Mucosa of stomach (tissue), 1 donor: ENCODE data around the gene SLC39A3.

Source experiments
- H3K27me3 ChIP-seq: one replicate; pipeline ENCODE4 v1.7.0; 2013; ENCODE audit warnings: mild to moderate bottlenecking, low read length; ENCODE audit not compliant: control insufficient read depth, insufficient read depth
- H3K36me3 ChIP-seq: one replicate; pipeline ENCODE4 v1.7.0; 2013; ENCODE audit warnings: low read length; ENCODE audit not compliant: control insufficient read depth, insufficient read depth
- H3K4me1 ChIP-seq: one replicate; pipeline ENCODE4 v1.7.0; 2013; ENCODE audit warnings: mild to moderate bottlenecking, low read length; ENCODE audit not compliant: control insufficient read depth, insufficient read depth
- H3K4me3 ChIP-seq: one replicate; pipeline ENCODE4 v1.7.0; 2013; ENCODE audit warnings: low read length
- H3K9ac ChIP-seq: one replicate; pipeline ENCODE4 v1.7.0; 2013; ENCODE audit warnings: mild to moderate bottlenecking, low read length, moderate library complexity
- H3K9me3 ChIP-seq: one replicate; pipeline ENCODE4 v1.7.0; 2013; ENCODE audit warnings: mild to moderate bottlenecking, low read length, moderate library complexity; ENCODE audit not compliant: control insufficient read depth
- donor health status: Pancreatic carcinoma.

SLC39A3 gene

GRCh38 chr19:2755448-2755705 is 15.6 kb upstream of the SLC39A3 start:
- H3K4me1 ChIP-seq = no peaks in the 10 kb centered on the region
- no peaks in the 10 kb centered on the region for H3K27me3 ChIP-seq
- no peak overlapping the region for H3K9ac ChIP-seq
- H3K36me3 ChIP-seq = no peaks in the 10 kb centered on the region
- H3K9me3 ChIP-seq = no peaks in the 10 kb centered on the region
- H3K4me3 ChIP-seq = no peak overlapping the region

GRCh38 chr19:2754659-2755447 is 15.0 kb upstream of the SLC39A3 start:
- Histone ChIP-seq H3K36me3 (no peaks in the 10 kb centered on the region), H3K9me3 (no peaks in the 10 kb centered on the region), H3K4me1 (no peaks in the 10 kb centered on the region), H3K27me3 (no peaks in the 10 kb centered on the region), H3K4me3 (no peak overlapping the region), H3K9ac (no peak overlapping the region)

DNA sequence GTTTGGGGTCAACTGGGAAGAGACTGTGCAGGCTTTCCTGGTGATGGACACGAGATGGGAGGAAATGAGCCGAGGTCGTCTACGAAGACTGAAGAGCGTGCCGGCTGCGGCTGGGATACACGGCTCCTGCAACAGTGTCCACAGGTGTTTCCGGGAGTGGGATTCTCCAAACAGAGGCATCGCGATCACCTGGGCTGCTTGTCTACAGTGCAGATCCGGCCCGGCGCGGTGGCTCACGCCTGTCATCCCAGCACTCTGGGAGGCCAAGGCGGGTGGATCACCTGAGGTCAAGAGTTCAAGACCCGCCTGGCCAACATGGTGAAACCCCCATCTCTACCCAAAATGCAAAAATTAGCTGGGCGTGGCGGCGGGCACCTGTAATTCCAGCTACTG is 11.6 kb upstream of the SLC39A3 start:
- no peaks in the 10 kb centered on the region for H3K36me3 ChIP-seq
- peaks cover 3% of the 10 kb centered on the region for H3K4me1 ChIP-seq
- no peak overlapping the region for H3K9ac ChIP-seq

GRCh38 chr19:2750808-2751437 is 11.1 kb upstream of the SLC39A3 start:
- no peaks in the 10 kb centered on the region for H3K27me3 ChIP-seq
- no peaks in the 10 kb centered on the region for H3K9me3 ChIP-seq
- H3K4me3 ChIP-seq = no peak overlapping the region
- H3K36me3 ChIP-seq = no peaks in the 10 kb centered on the region
- H3K9ac ChIP-seq = no peak overlapping the region
- peaks cover 3% of the 10 kb centered on the region for H3K4me1 ChIP-seq

More for the DNA sequence above, 11.6 kb upstream of the SLC39A3 start:
- no peak overlapping the region for H3K4me3 ChIP-seq
- H3K9me3 ChIP-seq = no peaks in the 10 kb centered on the region
- H3K27me3 ChIP-seq = no peaks in the 10 kb centered on the region

DNA sequence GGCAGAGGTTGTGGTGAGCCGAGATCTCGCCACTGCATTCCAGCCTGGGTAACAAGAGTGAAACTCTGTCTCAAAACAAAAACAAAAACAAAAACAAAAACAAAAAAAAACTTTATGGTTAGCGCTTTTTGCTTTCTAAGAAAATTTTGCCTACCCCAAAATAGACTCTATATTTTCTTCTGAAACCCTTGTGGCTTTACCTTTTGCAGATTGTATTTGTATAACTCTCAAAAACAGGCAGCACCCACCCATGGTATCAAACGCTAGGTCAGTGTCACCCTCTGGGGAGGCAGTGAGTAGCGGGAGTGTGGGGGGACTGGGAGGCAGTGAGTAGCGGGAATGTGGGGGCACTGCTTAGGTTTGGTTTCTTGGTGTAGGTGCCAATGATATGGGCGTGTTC is 7.5 kb upstream of the SLC39A3 start:
- Histone ChIP-seq H3K9me3 (no peaks in the 10 kb centered on the region), H3K9ac (no peak overlapping the region), H3K4me3 (no peak overlapping the region), H3K4me1 (peaks cover 3% of the 10 kb centered on the region), H3K27me3 (no peaks in the 10 kb centered on the region), H3K36me3 (no peaks in the 10 kb centered on the region)

DNA sequence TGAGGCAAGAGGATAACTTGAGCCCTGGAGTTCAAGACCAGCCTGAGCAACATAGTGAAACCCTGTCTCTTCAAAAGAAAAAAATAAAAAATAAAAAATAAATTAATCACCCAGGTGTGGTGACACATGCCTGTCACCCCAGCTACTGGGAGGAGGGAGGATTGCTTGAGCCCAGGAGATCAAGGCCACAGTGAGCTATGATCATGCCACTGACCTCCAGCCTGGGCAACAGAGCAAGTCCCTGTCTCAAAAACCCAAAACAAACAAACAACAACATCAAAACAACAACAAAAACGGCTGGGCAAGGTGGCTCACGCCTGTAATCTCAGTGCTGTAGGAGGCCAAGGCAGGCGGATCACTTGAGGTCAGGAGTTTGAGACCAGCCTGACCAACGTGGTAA is 4.3 kb upstream of the SLC39A3 start:
- Histone ChIP-seq H3K27me3 (no peaks in the 10 kb centered on the region), H3K4me3 (no peak overlapping the region), H3K4me1 (peaks cover 6% of the 10 kb centered on the region), H3K36me3 (no peaks in the 10 kb centered on the region), H3K9me3 (no peaks in the 10 kb centered on the region), H3K9ac (no peak overlapping the region)

GRCh38 chr19:2743099-2743498 is 3.3 kb upstream of the SLC39A3 start:
- Histone ChIP-seq H3K9me3 (no peaks in the 10 kb centered on the region), H3K4me3 (no peak overlapping the region), H3K36me3 (no peaks in the 10 kb centered on the region), H3K9ac (no peak overlapping the region), H3K4me1 (peaks cover 6% of the 10 kb centered on the region), H3K27me3 (no peaks in the 10 kb centered on the region)

DNA sequence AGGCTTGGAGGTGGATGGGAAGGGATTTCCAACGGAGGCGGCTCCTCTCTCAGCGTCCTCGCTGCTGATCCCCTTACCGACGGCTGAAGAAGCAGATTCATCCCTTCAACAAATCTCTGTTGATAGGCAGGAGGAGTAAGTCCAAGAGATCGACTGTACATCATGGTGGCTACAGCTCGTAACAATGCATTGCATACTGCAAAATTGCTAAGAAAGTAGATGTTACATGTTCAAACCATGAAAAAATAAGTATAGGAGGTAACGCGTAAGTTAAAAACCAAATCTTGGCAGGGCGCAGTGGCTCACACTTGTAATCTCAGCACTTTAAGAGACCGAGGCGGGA is 468 bp upstream of the SLC39A3 start:
- Histone ChIP-seq H3K9me3 (no peaks in the 10 kb centered on the region), H3K9ac (no peak overlapping the region)

DNA sequence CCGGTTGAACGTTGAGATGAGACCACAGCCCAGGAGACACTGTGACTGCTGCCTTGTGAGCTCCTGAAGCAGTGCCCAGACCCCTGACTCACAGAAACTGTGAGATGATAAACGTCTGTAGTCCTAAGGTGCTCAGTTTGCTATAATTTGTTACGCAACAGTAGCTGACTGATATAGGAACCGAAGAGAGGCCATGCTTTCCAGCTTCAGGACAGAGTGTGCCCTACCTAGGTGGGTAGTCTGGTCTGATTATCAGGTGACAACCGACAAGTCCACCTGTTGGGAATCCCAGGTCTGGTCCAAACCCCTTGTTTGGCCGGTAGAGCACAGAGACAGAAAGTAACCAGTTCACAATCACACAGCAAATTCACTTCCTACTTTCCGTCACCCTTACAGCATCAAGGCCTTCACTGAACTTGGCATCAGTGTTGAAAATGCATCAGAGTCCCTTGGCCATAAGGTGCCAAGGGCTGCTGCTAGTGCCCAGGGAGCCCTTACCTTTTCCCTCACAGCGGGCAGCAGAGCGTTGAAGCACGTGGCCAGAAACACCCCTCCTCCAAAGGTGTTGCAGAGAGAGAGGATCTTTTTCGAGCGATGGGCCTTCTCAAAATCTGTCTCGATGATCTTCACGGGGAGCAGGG is 3.1 kb downstream of the SLC39A3 start:
- Histone ChIP-seq H3K9me3 (no peaks in the 10 kb centered on the region), H3K4me1 (peaks cover 6% of the 10 kb centered on the region), H3K27me3 (no peaks in the 10 kb centered on the region), H3K9ac (no peak overlapping the region), H3K36me3 (no peaks in the 10 kb centered on the region), H3K4me3 (no peak overlapping the region)

More for the DNA sequence above, 468 bp upstream of the SLC39A3 start:
- Histone ChIP-seq H3K27me3 (no peaks in the 10 kb centered on the region), H3K36me3 (no peaks in the 10 kb centered on the region), H3K4me3 (no peak overlapping the region), H3K4me1 (peaks cover 6% of the 10 kb centered on the region)

DNA sequence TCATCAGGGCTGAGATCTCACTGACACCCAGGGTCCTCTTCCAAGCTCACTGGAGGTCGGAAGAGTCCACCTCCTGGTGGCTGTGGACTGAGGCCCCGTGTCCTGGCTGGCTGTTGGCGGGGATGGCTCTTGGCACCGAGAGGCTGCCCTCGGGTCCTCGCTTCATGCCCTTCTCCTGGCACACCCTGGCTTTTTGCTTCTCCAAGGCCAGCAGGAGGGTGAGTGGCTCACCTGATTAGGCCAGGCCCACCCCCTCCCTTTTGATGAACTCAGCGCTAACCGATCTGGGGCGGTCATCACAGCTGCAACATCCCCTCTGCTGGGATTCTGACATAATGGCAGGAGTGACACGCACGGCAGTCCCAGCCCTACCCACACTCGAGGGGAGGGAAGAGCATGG is 4.4 kb downstream of the SLC39A3 start:
- Histone ChIP-seq H3K4me3 (no peak overlapping the region), H3K27me3 (no peaks in the 10 kb centered on the region), H3K36me3 (no peaks in the 10 kb centered on the region), H3K9ac (no peak overlapping the region), H3K9me3 (no peaks in the 10 kb centered on the region), H3K4me1 (peaks cover 6% of the 10 kb centered on the region)

DNA sequence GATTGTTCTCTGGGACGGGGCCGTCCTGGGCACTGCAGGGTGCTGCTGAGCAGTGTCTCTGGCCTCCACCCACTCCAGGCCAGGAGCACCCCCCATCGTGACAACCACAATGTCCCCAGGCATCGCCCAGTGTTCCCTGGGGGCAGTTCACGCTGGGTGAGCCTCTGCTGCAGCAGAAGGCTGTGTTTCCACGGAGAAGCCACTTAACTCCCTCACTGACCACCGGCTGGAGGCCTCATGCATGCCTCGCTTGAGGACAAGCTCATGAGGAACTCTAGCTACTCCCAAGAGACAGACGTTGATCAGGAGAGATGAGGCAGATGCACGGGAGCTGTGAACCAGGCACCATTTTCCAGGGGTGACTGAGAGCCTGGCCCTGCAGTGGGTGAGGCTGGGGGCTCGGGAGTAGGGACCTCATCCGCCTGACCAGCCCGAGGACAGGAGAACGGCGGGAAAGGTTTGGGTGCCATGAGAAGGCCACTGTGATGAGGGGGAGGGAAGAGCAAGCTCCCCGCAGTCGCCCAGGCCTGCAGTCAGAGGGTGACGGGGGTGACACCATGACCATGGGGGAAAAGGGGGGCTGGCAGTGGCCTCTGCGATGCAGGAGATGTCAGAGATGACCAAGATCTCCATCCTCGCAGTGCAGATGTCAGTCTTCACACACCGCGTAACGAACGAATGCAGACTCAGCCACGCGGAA is 5.1 kb downstream of the SLC39A3 start:
- Histone ChIP-seq H3K4me1 (peaks cover 6% of the 10 kb centered on the region), H3K9ac (no peak overlapping the region), H3K4me3 (no peak overlapping the region), H3K9me3 (no peaks in the 10 kb centered on the region), H3K36me3 (no peaks in the 10 kb centered on the region), H3K27me3 (no peaks in the 10 kb centered on the region)

DNA sequence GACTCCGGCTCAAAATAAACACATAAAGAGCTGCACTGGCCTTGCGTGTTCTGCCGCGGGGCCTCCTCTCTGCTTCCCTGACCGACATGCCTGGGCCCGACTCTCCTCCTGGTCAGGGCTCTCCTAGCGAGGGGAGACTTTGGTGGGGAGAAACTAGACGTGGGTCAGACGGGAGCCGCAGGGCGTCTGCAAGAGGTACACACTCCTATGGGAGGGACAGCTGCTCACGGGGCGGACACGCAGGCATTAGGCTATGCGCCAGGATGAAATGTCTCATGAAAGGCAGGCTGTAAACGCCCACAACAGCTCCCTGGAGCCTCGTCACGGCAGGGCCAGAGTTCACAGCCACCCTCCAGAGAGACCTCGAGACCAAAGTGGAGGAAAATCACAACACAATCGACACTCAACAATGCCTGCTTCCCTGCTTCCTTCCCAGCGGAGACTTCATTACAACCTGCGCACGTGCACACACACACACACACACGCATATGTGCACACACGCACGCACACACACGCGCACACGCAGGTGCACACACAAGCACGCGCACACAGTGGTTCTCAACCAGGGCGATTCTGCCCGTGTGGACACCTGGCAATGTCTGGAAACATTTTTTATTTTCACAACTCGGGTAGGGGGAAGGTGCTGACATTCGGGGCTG is 5.8 kb downstream of the SLC39A3 start:
- Histone ChIP-seq H3K27me3 (no peaks in the 10 kb centered on the region), H3K4me3 (no peak overlapping the region), H3K9me3 (no peaks in the 10 kb centered on the region), H3K9ac (no peak overlapping the region), H3K36me3 (no peaks in the 10 kb centered on the region), H3K4me1 (peaks cover 3% of the 10 kb centered on the region)
